Measurements from ENCODE around the gene GLCCI1.

DNA sequence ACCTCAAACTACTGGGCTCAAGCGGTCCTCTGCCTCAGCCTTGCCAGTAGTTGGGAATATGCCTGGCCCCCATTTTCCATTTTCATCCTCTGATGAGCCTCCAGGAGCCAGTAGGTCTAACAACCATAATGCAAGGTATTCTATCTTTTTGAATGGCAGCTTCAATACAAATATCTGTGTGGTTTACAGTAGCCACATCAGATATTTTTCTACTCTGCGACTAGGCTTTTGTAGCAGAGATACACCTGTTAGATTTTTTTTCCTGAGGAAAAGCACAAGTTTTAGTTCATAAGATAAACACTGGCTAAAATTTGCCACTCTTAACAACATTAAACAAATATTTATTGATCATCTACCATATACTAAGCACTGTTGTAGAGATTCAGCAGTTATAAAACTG, 3.9 kb upstream of the GLCCI1 start:
- TF ChIP-seq POLR2A (IDR thresholded peaks at IDR 0.05; ENCODE audit: low read length) = no peak
- no peak for TF ChIP-seq GATA1 (IDR thresholded peaks at IDR 0.05; ENCODE audit: low read depth, low read length)
